H1 (cell line): Measurements from ENCODE around the gene CSF2. TPM values are rescaled to one million over a fixed set of nuclear protein-coding genes. Genes with fewer than 3 reads are reported as not detected.

ENCODE experiments used
- CTCF ChIA-PET: fragments of 300-600 bp; sonication (Branson Sonifier 250); formaldehyde crosslinking; loops from one replicate; lab custom pipeline; 2021; ENCODE audit not compliant: partially characterized antibody; lab: Charles Lee
- POLR2A ChIA-PET: fragments of 300-600 bp; sonication (Branson Sonifier 250); formaldehyde crosslinking; loops from one replicate; lab custom pipeline; 2021; ENCODE audit warnings: inconsistent platforms; ENCODE audit not compliant: partially characterized antibody; lab: Charles Lee
- DNase-seq, 2 experiments: peaks; one replicate each; pipeline versions ENCODE4 v3.0.0 to v3.0.0-alpha.2; 2010 to 2022; ENCODE audit warnings: low spot score in 2 of 2, low read depth in 1 of 2, mixed read lengths in 1 of 2
- FAIRE-seq: peaks from 2 replicates; lab custom pipeline; 2011; peaks lifted over from hg19 to GRCh38; lab: Jason Lieb, UNC
- H2AFZ ChIP-seq: 2 replicates; pipeline ENCODE4 v1.8.1; 2012; ENCODE audit warnings: low read length, inconsistent platforms
- H2AK5ac ChIP-seq: 2 replicates; pipeline ENCODE4 v1.6.1; 2013; ENCODE audit warnings: low read depth, low read length
- H2BK120ac ChIP-seq: replicated peaks from 2 replicates; pipeline ENCODE3; 2013; ENCODE audit warnings: low read depth, low read length, inconsistent platforms
- H2BK12ac ChIP-seq: 2 replicates; pipeline ENCODE4 v1.6.1; 2013; ENCODE audit warnings: low read depth, low read length
- H2BK15ac ChIP-seq: 2 replicates; pipeline ENCODE4 v1.6.1; 2013; ENCODE audit warnings: low read length
- H2BK20ac ChIP-seq: 2 replicates; pipeline ENCODE4 v1.6.1; 2013; ENCODE audit warnings: low read length
- H2BK5ac ChIP-seq: 2 replicates; pipeline ENCODE4 v1.6.1; 2013; ENCODE audit warnings: low read depth, low read length
- H3K14ac ChIP-seq: 2 replicates; pipeline ENCODE4 v1.6.1; 2013; ENCODE audit warnings: inconsistent platforms; ENCODE audit not compliant: insufficient read length
- H3K18ac ChIP-seq: 2 replicates; pipeline ENCODE4 v1.6.1; 2013; ENCODE audit warnings: low read length; ENCODE audit errors: extremely low read depth
- H3K23ac ChIP-seq: 2 replicates; pipeline ENCODE4 v1.6.1; 2013; ENCODE audit warnings: inconsistent platforms; ENCODE audit not compliant: insufficient read length
- H3K23me2 ChIP-seq: 2 replicates; pipeline ENCODE4 v1.6.1; 2013; ENCODE audit warnings: low read depth, low read length
- H3K27ac ChIP-seq: 2 replicates; pipeline ENCODE4 v1.6.1; 2011; ENCODE audit warnings: low read depth, low read length, inconsistent platforms
- H3K27me3 ChIP-seq, 4 experiments: replicated peaks in 1 of 4; 1 replicate in 1 of 4; 2 replicates in 3 of 4; pipeline versions ENCODE4 v1.6.1 to v1.8.1; 2011 to 2013; ENCODE audit warnings: low read length in 3 of 4, mild to moderate bottlenecking in 3 of 4, inconsistent platforms in 2 of 4, mixed read lengths in 2 of 4, moderate library complexity in 1 of 4; ENCODE audit not compliant: control insufficient read depth in 3 of 4, insufficient read depth in 3 of 4; ENCODE audit errors: extremely low read depth in 1 of 4
- H3K36me3 ChIP-seq, 4 experiments: 2 replicates each; pipeline versions ENCODE4 v1.6.1 to v1.8.1; 2011 to 2013; ENCODE audit warnings: mild to moderate bottlenecking in 4 of 4, low read length in 3 of 4, moderate library complexity in 2 of 4, control low read depth in 1 of 4, inconsistent platforms in 1 of 4; ENCODE audit not compliant: insufficient read depth in 4 of 4, control insufficient read depth in 2 of 4
- H3K4ac ChIP-seq: replicated peaks from 2 replicates; pipeline ENCODE3; 2013; ENCODE audit warnings: low read length, low read depth, mixed read lengths, inconsistent platforms; ENCODE audit not compliant: insufficient read length
- H3K4me1 ChIP-seq, 4 experiments: replicated peaks in 1 of 4; 1 replicate in 1 of 4; 2 replicates in 3 of 4; pipeline versions ENCODE4 v1.6.1 to v1.8.1; 2011 to 2013; ENCODE audit warnings: low read length in 3 of 4, inconsistent platforms in 2 of 4, mixed read lengths in 1 of 4; ENCODE audit not compliant: insufficient read depth in 4 of 4, control insufficient read depth in 3 of 4
- H3K4me2 ChIP-seq, 2 experiments: 2 replicates each; pipeline versions ENCODE4 v1.6.1 to v1.8.1; 2011 to 2013; ENCODE audit warnings: low read depth in 2 of 2, low read length in 2 of 2, control low read depth in 1 of 2, inconsistent platforms in 1 of 2, mild to moderate bottlenecking in 1 of 2; ENCODE audit not compliant: insufficient read depth in 1 of 2
- H3K4me3 ChIP-seq, 4 experiments: fragments of 200-600, 300-600 bp in 1 of 4; sonication (generic), shearing (Covaris generic), sonication (Bioruptor Twin) in 1 of 4; 2 replicates each; pipeline versions ENCODE4 v1.5.1 to v1.8.1; 2011 to 2016; ENCODE audit warnings: low read length in 4 of 4, low read depth in 3 of 4, control low read depth in 2 of 4, inconsistent platforms in 2 of 4, mild to moderate bottlenecking in 2 of 4, mixed read lengths in 1 of 4, moderate library complexity in 1 of 4; ENCODE audit not compliant: insufficient read depth in 2 of 4; ENCODE audit errors: extremely low read depth in 1 of 4
- H3K56ac ChIP-seq: replicated peaks from 2 replicates; pipeline ENCODE3; 2013; ENCODE audit warnings: low read depth, mild to moderate bottlenecking, mixed read lengths, low read length, inconsistent platforms; ENCODE audit not compliant: insufficient read length
- H3K79me1 ChIP-seq: 2 replicates; pipeline ENCODE4 v1.6.1; 2013; ENCODE audit warnings: low read depth, low read length, control low read depth
- H3K79me2 ChIP-seq, 2 experiments: 2 replicates each; pipeline versions ENCODE4 v1.6.1 to v1.8.1; 2012 to 2013; ENCODE audit warnings: low read length in 2 of 2, mild to moderate bottlenecking in 2 of 2, inconsistent platforms in 1 of 2; ENCODE audit not compliant: insufficient read depth in 2 of 2, control insufficient read depth in 1 of 2
- H3K9ac ChIP-seq, 4 experiments: replicated peaks in 1 of 4; 1 replicate in 1 of 4; 2 replicates in 3 of 4; pipeline versions ENCODE4 v1.6.1 to v1.8.1; 2011 to 2013; ENCODE audit warnings: low read depth in 3 of 4, low read length in 3 of 4, control low read depth in 2 of 4, mild to moderate bottlenecking in 2 of 4, moderate library complexity in 2 of 4, inconsistent platforms in 1 of 4; ENCODE audit errors: extremely low read depth in 1 of 4
- H3K9me3 ChIP-seq, 2 experiments: 2 replicates each; pipeline versions ENCODE4 v1.6.1 to v1.8.1; 2012 to 2013; ENCODE audit warnings: mild to moderate bottlenecking in 2 of 2, moderate library complexity in 2 of 2, control low read depth in 1 of 2, inconsistent platforms in 1 of 2, low read depth in 1 of 2, low read length in 1 of 2, mixed read lengths in 1 of 2; ENCODE audit not compliant: insufficient read depth in 2 of 2
- H4K20me1 ChIP-seq, 2 experiments: replicated peaks in 1 of 2; 2 replicates each; pipeline versions ENCODE3 to v1.8.1; 2011 to 2013; ENCODE audit warnings: inconsistent platforms in 2 of 2, low read length in 2 of 2, mild to moderate bottlenecking in 1 of 2; ENCODE audit not compliant: insufficient read depth in 2 of 2, control insufficient read depth in 1 of 2
- H4K5ac ChIP-seq: 2 replicates; pipeline ENCODE4 v1.6.1; 2013; ENCODE audit warnings: low read length, low read depth, mixed read lengths, inconsistent platforms; ENCODE audit not compliant: insufficient read length
- H4K8ac ChIP-seq: 2 replicates; pipeline ENCODE4 v1.8.0; 2013; ENCODE audit warnings: mild to moderate bottlenecking, moderate library complexity, low read length, inconsistent platforms; ENCODE audit not compliant: insufficient read depth; ENCODE audit errors: extremely low read depth
- H4K91ac ChIP-seq: replicated peaks from 2 replicates; pipeline ENCODE3; 2013; ENCODE audit warnings: low read length, mixed read lengths, inconsistent platforms; ENCODE audit not compliant: insufficient read length
- POLR2AphosphoS5 ChIP-seq: IDR thresholded peaks from 2 replicates; pipeline ENCODE4 v1.6.1; 2011; ENCODE audit warnings: low read depth, low read length
- TEAD4 ChIP-seq: IDR thresholded peaks from 2 replicates; pipeline ENCODE4 v1.6.1; 2012; ENCODE audit warnings: low read depth, low read length, inconsistent platforms, mixed read lengths
- ZNF274 ChIP-seq: IDR thresholded peaks from 2 replicates; pipeline ENCODE4 v1.7.0; 2012; ENCODE audit warnings: low read length, borderline replicate concordance; ENCODE audit errors: extremely low read depth
- WGBS, 2 experiments: shearing (Covaris generic) in 1 of 2; methylation state at CpG; one replicate each; pipeline versions ENCODE4 v1.1.6 to v1.1.7; 2013 to 2015; ENCODE audit warnings: low lambda C conversion rate in 2 of 2, mixed read lengths in 2 of 2, inconsistent platforms in 1 of 2, low coverage in 1 of 2, missing lambda C conversion rate in 1 of 2; ENCODE audit not compliant: insufficient replicate concordance in 2 of 2, insufficient coverage in 1 of 2, insufficient read length in 1 of 2; ENCODE audit errors: extremely low coverage in 1 of 2, missing lambda C conversion rate in 1 of 2; 5-methylcytosine and 5-hydroxymethylcytosine counted together
- polyA plus RNA-seq, 7 experiments: library from polyadenylated mRNA; depleted of rRNA in 3 of 7; stranded (reverse) in 5 of 7; unstranded in 2 of 7; fragments of >200 nt in 5 of 7; fragments of 200-250 nt in 2 of 7; gene quantifications; 1 replicate in 5 of 7; 2 replicates in 1 of 7; 4 replicates in 1 of 7; pipeline versions ENCODE4 v1.2.1 to v1.2.3, GENCODE V29; 2011 to 2013; ENCODE audit warnings: missing spikeins in 2 of 7, mixed read lengths in 2 of 7
- total RNA-seq: library from RNA; stranded (reverse); fragmentation: NEBNext Ultra II Directional; extraction: Animal tissue kit (Norgen Biotek cat#: 25700); gene quantifications from 2 replicates; pipeline ENCODE4 v1.2.1, GENCODE V29; 2021

Gene CSF2
- total and polyA plus RNA-seq, 2 of the 8 experiments (the other 6 are each of a cell fraction or from before 2014, with no cell fraction given): not detected

GRCh38 chr5:132089363-132089762, 15.8 kb downstream of the CSF2 start:
- Histone ChIP-seq H2AFZ (no peak overlapping the region), H2BK120ac (no peak overlapping the region), H3K9me3 (no peaks in the 10 kb centered on the region), H3K56ac (no peak overlapping the region), H3K4me1 (no peaks in the 10 kb centered on the region), H3K23me2 (no peaks in the 10 kb centered on the region), H2AK5ac (no peak overlapping the region), H2BK15ac (no peak overlapping the region), H3K14ac (no peak overlapping the region), H3K27me3 (no peaks in the 10 kb centered on the region), H2BK20ac (no peak overlapping the region), H4K8ac (no peak overlapping the region), H3K36me3 (no peaks in the 10 kb centered on the region), H3K18ac (no peak overlapping the region), H3K79me1 (no peaks in the 10 kb centered on the region), H2BK5ac (no peak overlapping the region), H3K23ac (no peak overlapping the region), H3K4me3 (no peak overlapping the region), H4K91ac (no peak overlapping the region), H3K4ac (no peak overlapping the region), H2BK12ac (no peak overlapping the region), H4K20me1 (no peaks in the 10 kb centered on the region), H4K5ac (no peak overlapping the region), H3K4me2 (no peak overlapping the region), H3K27ac (no peak overlapping the region), H3K9ac (no peak overlapping the region), H3K79me2 (no peaks in the 10 kb centered on the region)
- DNase-seq (no peak), FAIRE-seq (no peak)
- ChIA-PET POLR2A (no interaction called here), CTCF (interaction anchor here (2.2 kb wide), 1 partner anchor 24 kb away, joined by 5 read pairs; no protein-coding TSS in a partner anchor)
- TF ChIP-seq ZNF274 (no peak), TEAD4 (no peak), POLR2AphosphoS5 (no peak)
- WGBS, 2 experiments: 86% methylated on average over 1 of the region's 1 CpG; no CpG with 5 or more reads in 1 of the 2 experiments
